Tibial nerve (tissue), 4 donors: Measurements from ENCODE around the gene RARG.

Experiments used
- CTCF ChIP-seq, 5 experiments: fragments of 200-600 bp in 3 of 5; fragments of 450-650 bp in 2 of 5; sonication (generic) in 3 of 5; IDR thresholded peaks; one replicate each; pipeline ENCODE4 v1.5.1; 2016 to 2019; ENCODE audit warnings: antibody characterized with exemption in 5 of 5, mild to moderate bottlenecking in 3 of 5, moderate library complexity in 2 of 5
- EP300 ChIP-seq, 2 donors: sonication (generic); formaldehyde crosslinking; IDR thresholded peaks; one replicate each; pipeline ENCODE4 v1.6.1; 2017; ENCODE audit warnings: antibody characterized with exemption in 2 of 2, mild to moderate bottlenecking in 1 of 2
- POLR2A ChIP-seq, 2 donors: fragments of 450-650 bp; IDR thresholded peaks; one replicate each; pipeline ENCODE4 v1.6.1; 2017; ENCODE audit warnings: antibody characterized with exemption in 2 of 2, mild to moderate bottlenecking in 2 of 2, moderate library complexity in 2 of 2

GRCh38 chr12:53190108-53190729 lies 41.8 kb downstream of the RARG start:
- TF ChIP-seq CTCF (IDR thresholded peaks at IDR 0.05) (peak; percentile 59 to 72 (median 63)), POLR2A (IDR thresholded peaks at IDR 0.05) (no peak), EP300 (IDR thresholded peaks at IDR 0.05) (no peak)
